H9 (cell line): Measurements from ENCODE around the gene ARHGDIB. TPM values are rescaled to one million over a fixed set of nuclear protein-coding genes. Genes with fewer than 3 reads are reported as not detected.

Experiments used
- DNase-seq: peaks from one replicate; pipeline ENCODE4 v3.0.0-alpha.2; 2017
- H2AFZ ChIP-seq: one replicate; pipeline ENCODE4 v1.6.1; 2013; ENCODE audit warnings: mild to moderate bottlenecking, low read length, control low read depth, moderate library complexity
- H2AK5ac ChIP-seq: 2 replicates; pipeline ENCODE4 v1.6.1; 2013; ENCODE audit warnings: low read length, control low read depth, mixed read lengths; ENCODE audit not compliant: insufficient read length
- H2BK120ac ChIP-seq: one replicate; pipeline ENCODE4 v1.6.1; 2013; ENCODE audit warnings: low read depth, mild to moderate bottlenecking, low read length, control low read depth, inconsistent platforms; ENCODE audit not compliant: poor library complexity, severe bottlenecking
- H2BK12ac ChIP-seq: 2 replicates; pipeline ENCODE4 v1.6.1; 2013; ENCODE audit warnings: low read length, control low read depth, mixed read lengths, low read depth; ENCODE audit not compliant: insufficient read length
- H2BK15ac ChIP-seq: 2 replicates; pipeline ENCODE4 v1.6.1; 2013; ENCODE audit warnings: low read depth, low read length, control low read depth
- H2BK20ac ChIP-seq: one replicate; pipeline ENCODE4 v1.6.1; 2013; ENCODE audit warnings: low read depth, mild to moderate bottlenecking, low read length, control low read depth, inconsistent platforms; ENCODE audit not compliant: poor library complexity, severe bottlenecking
- H2BK5ac ChIP-seq: 2 replicates; pipeline ENCODE4 v1.6.1; 2013; ENCODE audit warnings: low read length, control low read depth, mixed read lengths; ENCODE audit not compliant: insufficient read length
- H3K14ac ChIP-seq: 2 replicates; pipeline ENCODE4 v1.6.1; 2013; ENCODE audit warnings: low read length, control low read depth; ENCODE audit not compliant: insufficient read depth
- H3K18ac ChIP-seq: 2 replicates; pipeline ENCODE4 v1.6.1; 2013; ENCODE audit warnings: low read depth, mild to moderate bottlenecking, mixed read lengths, low read length, control low read depth; ENCODE audit not compliant: insufficient read length
- H3K23ac ChIP-seq: 2 replicates; pipeline ENCODE4 v1.6.1; 2013; ENCODE audit warnings: low read length, control low read depth, mixed read lengths, low read depth; ENCODE audit not compliant: insufficient read length
- H3K23me2 ChIP-seq: 2 replicates; pipeline ENCODE4 v1.6.1; 2013; ENCODE audit warnings: low read depth, mild to moderate bottlenecking, mixed read lengths, low read length, control low read depth; ENCODE audit not compliant: insufficient read length, poor library complexity, severe bottlenecking
- H3K27ac ChIP-seq: 2 replicates; pipeline ENCODE4 v1.5.1; 2013; ENCODE audit warnings: low read length, control low read depth, mixed read lengths, low read depth; ENCODE audit not compliant: insufficient read length
- H3K27me3 ChIP-seq: 2 replicates; pipeline ENCODE4 v1.6.1; 2013; ENCODE audit warnings: low read length, control low read depth, inconsistent platforms; ENCODE audit not compliant: insufficient read depth
- H3K4ac ChIP-seq: 2 replicates; pipeline ENCODE4 v1.6.1; 2013; ENCODE audit warnings: low read depth, mild to moderate bottlenecking, control low read depth, inconsistent platforms, low read length, moderate library complexity
- H3K4me1 ChIP-seq: 2 replicates; pipeline ENCODE4 v1.6.1; 2013; ENCODE audit warnings: low read length, control low read depth, inconsistent platforms; ENCODE audit not compliant: insufficient read depth
- H3K4me2 ChIP-seq: 2 replicates; pipeline ENCODE4 v1.6.1; 2013; ENCODE audit warnings: low read length, control low read depth, mixed read lengths; ENCODE audit not compliant: insufficient read length, insufficient read depth
- H3K56ac ChIP-seq: 2 replicates; pipeline ENCODE4 v1.6.1; 2013; ENCODE audit warnings: low read depth, mild to moderate bottlenecking, mixed read lengths, low read length, control low read depth; ENCODE audit not compliant: insufficient read length
- H3K79me1 ChIP-seq: 2 replicates; pipeline ENCODE4 v1.6.1; 2013; ENCODE audit warnings: low read depth, mild to moderate bottlenecking, moderate library complexity, low read length, control low read depth, inconsistent platforms; ENCODE audit not compliant: insufficient read depth, poor library complexity, severe bottlenecking
- H3K79me2 ChIP-seq: 2 replicates; pipeline ENCODE4 v1.6.1; 2013; ENCODE audit warnings: low read length, control low read depth, inconsistent platforms; ENCODE audit not compliant: insufficient read depth
- H3K9ac ChIP-seq: 2 replicates; pipeline ENCODE4 v1.6.1; 2013; ENCODE audit warnings: low read length, control low read depth, mixed read lengths; ENCODE audit not compliant: insufficient read length; ENCODE audit errors: extremely low read depth
- H3K9me3 ChIP-seq: one replicate; pipeline ENCODE4 v1.6.1; 2013; ENCODE audit warnings: low read depth, low read length, inconsistent platforms; ENCODE audit not compliant: control insufficient read depth
- H3T11ph ChIP-seq: one replicate; pipeline ENCODE4 v1.6.1; 2013; ENCODE audit warnings: mild to moderate bottlenecking, low read length, control low read depth, inconsistent platforms
- H4K20me1 ChIP-seq: one replicate; pipeline ENCODE4 v1.6.1; 2013; ENCODE audit not compliant: control insufficient read depth, insufficient read length, insufficient read depth
- H4K5ac ChIP-seq: 2 replicates; pipeline ENCODE4 v1.6.1; 2013; ENCODE audit warnings: low read depth, mild to moderate bottlenecking, mixed read lengths, low read length, control low read depth; ENCODE audit not compliant: insufficient read length
- H4K8ac ChIP-seq: replicated peaks from 2 replicates; pipeline ENCODE4 v1.6.1; 2013; ENCODE audit warnings: low read length, control low read depth, mixed read lengths, low read depth; ENCODE audit not compliant: insufficient read length
- H4K91ac ChIP-seq: 2 replicates; pipeline ENCODE4 v1.6.1; 2013; ENCODE audit warnings: low read depth, mild to moderate bottlenecking, moderate library complexity, mixed read lengths, low read length, control low read depth; ENCODE audit not compliant: insufficient read length
- H3K27ac Mint-ChIP-seq, 3 experiments: 2 replicates in 2 of 3; 3 replicates in 1 of 3; pipeline ENCODE4 v1.8.0; 2020 to 2021; ENCODE audit warnings: mixed read lengths in 3 of 3, mild to moderate bottlenecking in 1 of 3, moderate library complexity in 1 of 3
- H3K27me3 Mint-ChIP-seq: 2 replicates; pipeline ENCODE4 v1.8.0; 2021; ENCODE audit warnings: low read depth, mild to moderate bottlenecking, moderate library complexity, mixed read lengths
- H3K36me3 Mint-ChIP-seq, 3 experiments: 2 replicates in 2 of 3; 3 replicates in 1 of 3; pipeline ENCODE4 v1.8.0; 2020 to 2021; ENCODE audit warnings: low read depth in 3 of 3, mixed read lengths in 3 of 3; ENCODE audit not compliant: insufficient read depth in 1 of 3
- H3K4me1 Mint-ChIP-seq, 2 experiments: 2 replicates each; pipeline ENCODE4 v1.8.0; 2020; ENCODE audit warnings: mixed read lengths in 2 of 2
- H3K4me3 Mint-ChIP-seq, 2 experiments: 2 replicates in 1 of 2; 3 replicates in 1 of 2; pipeline ENCODE4 v1.8.0; 2020 to 2021; ENCODE audit warnings: mild to moderate bottlenecking in 2 of 2, mixed read lengths in 2 of 2, moderate library complexity in 1 of 2
- H3K9me3 Mint-ChIP-seq, 2 experiments: 2 replicates in 1 of 2; 3 replicates in 1 of 2; pipeline ENCODE4 v1.8.0; 2020; ENCODE audit warnings: mild to moderate bottlenecking in 2 of 2, mixed read lengths in 2 of 2, moderate library complexity in 1 of 2
- WGBS: extraction: QIAGEN DNeasy Blood & Tissue Kit; methylation state at CpG from one replicate; pipeline ENCODE4 v1.1.7; 2013; ENCODE audit warnings: missing lambda C conversion rate, low lambda C conversion rate, mixed read lengths; ENCODE audit not compliant: insufficient read length; ENCODE audit errors: extremely low coverage; 5-methylcytosine and 5-hydroxymethylcytosine counted together
- total RNA-seq: library from RNA; stranded (reverse); gene quantifications from 2 replicates; pipeline ENCODE4 v1.2.1, GENCODE V29; 2021
- TF ChIP-seq, protein P1 (sequence below): fragments of 200-600 bp; sonication (generic); conservative IDR thresholded peaks from 3 replicates; pipeline ENCODE4 v1.8.0; 2021; ENCODE audit warnings: antibody characterized with exemption, mild to moderate bottlenecking

ARHGDIB gene
- total RNA-seq, 1 experiment from 2014 or later: 0.44 TPM

DNA sequence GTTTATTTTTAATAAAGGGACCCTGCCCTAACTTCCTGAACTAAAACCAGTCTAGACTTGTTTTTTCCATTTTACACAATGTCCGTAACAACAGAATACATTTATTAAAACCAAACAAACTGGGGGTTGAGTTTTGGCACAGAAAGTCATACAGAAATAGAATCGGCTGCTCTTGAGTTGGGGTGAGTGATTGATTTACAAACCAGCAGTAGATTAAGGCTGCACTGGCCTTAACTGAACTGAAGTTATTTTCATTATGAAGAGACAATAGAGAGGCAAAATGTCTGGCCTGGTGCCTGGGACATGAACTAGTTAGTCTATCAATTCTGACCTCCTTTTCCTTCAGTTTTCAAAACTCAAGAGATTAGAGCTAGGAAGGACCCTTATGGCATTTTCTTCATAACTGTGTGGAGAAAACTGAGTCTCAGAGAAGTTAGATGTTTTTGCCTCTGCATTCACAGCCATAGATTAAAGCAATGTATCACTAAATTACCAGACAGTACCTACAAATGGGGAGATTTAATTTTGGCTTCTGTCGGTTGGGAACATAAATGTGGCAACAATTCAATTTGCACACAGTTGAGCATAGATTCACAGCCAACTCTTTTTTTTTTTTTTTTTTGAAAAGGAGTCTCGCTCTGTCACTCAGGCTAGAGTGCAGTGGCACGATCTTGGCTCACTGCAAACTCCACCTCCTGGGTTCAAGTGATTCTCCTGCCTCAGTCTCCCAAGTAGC, 56.0 kb downstream of the ARHGDIB start:
- no peak overlapping the region for H3K27ac Mint-ChIP-seq
- Histone ChIP-seq H4K91ac (no peak overlapping the region), H3K4me2 (no peak overlapping the region)

More for the DNA sequence above, 56.0 kb downstream of the ARHGDIB start:
- no CpG with 5 or more reads among the region's 5 CpGs for WGBS
- Histone ChIP-seq H3K18ac (no peak overlapping the region), H2BK12ac (no peak overlapping the region), H4K5ac (no peak overlapping the region), H2BK5ac (no peak overlapping the region), H3K4ac (no peak overlapping the region), H3K9me3 (no peaks in the 10 kb centered on the region), H3K27ac (no peak overlapping the region), H2BK20ac (no peak overlapping the region), H4K20me1 (no peaks in the 10 kb centered on the region), H2AK5ac (no peak overlapping the region), H2BK120ac (no peak overlapping the region), H3K23me2 (no peaks in the 10 kb centered on the region), H3K4me1 (no peaks in the 10 kb centered on the region), H3K56ac (no peak overlapping the region), H3K14ac (no peak overlapping the region), H3K79me2 (no peaks in the 10 kb centered on the region), H3K23ac (no peak overlapping the region), H2AFZ (no peak overlapping the region), H3K9ac (no peak overlapping the region), H3T11ph (no peak overlapping the region), H2BK15ac (no peak overlapping the region), H3K27me3 (no peaks in the 10 kb centered on the region), H4K8ac (no peak overlapping the region), H3K79me1 (no peaks in the 10 kb centered on the region)
- Mint-ChIP-seq H3K9me3 (no peaks in the 10 kb centered on the region), H3K27me3 (no peaks in the 10 kb centered on the region), H3K4me3 (no peak overlapping the region), H3K4me1 (peaks cover 0 to 4% of the 10 kb centered on the region in 2 experiments; a peak in 2 of 4 replicates), H3K36me3 (no peaks in the 10 kb centered on the region)
- TF ChIP-seq, protein P1, sequence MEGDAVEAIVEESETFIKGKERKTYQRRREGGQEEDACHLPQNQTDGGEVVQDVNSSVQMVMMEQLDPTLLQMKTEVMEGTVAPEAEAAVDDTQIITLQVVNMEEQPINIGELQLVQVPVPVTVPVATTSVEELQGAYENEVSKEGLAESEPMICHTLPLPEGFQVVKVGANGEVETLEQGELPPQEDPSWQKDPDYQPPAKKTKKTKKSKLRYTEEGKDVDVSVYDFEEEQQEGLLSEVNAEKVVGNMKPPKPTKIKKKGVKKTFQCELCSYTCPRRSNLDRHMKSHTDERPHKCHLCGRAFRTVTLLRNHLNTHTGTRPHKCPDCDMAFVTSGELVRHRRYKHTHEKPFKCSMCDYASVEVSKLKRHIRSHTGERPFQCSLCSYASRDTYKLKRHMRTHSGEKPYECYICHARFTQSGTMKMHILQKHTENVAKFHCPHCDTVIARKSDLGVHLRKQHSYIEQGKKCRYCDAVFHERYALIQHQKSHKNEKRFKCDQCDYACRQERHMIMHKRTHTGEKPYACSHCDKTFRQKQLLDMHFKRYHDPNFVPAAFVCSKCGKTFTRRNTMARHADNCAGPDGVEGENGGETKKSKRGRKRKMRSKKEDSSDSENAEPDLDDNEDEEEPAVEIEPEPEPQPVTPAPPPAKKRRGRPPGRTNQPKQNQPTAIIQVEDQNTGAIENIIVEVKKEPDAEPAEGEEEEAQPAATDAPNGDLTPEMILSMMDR: no peak
- no peak for DNase-seq
